Measurements from ENCODE around the gene RYR2.
"Not testable (repeated sequence)": the region's sequence is repeated elsewhere in the genome, so short reads cannot be mapped to it uniquely, and the experiment has no call there.

The RYR2 gene

GRCh38 chr1:237371477-237371876 is 329.5 kb downstream of the RYR2 start:
- not testable (repeated sequence) for DNase-seq

GRCh38 chr1:237383791-237384190 is 341.8 kb downstream of the RYR2 start:
- no peak for DNase-seq

GRCh38 chr1:237384213-237384612 is 342.2 kb downstream of the RYR2 start:
- no peak for DNase-seq

- peak; percentile 1 for DNase-seq
These were observed 344.6 kb downstream of the RYR2 start for GRCh38 chr1:237386362-237387143.

GRCh38 chr1:237387144-237387505 is 345.1 kb downstream of the RYR2 start:
- DNase-seq, result no peak

- DNase-seq, result no peak
These were observed 348.8 kb downstream of the RYR2 start for GRCh38 chr1:237390823-237391222.

- DNase-seq, result no peak
These were observed 351.6 kb downstream of the RYR2 start for GRCh38 chr1:237393632-237394031.

- DNase-seq, result no peak
These were observed 352.3 kb downstream of the RYR2 start for GRCh38 chr1:237394281-237394680.

- no peak for DNase-seq
These were observed 354.4 kb downstream of the RYR2 start for GRCh38 chr1:237396426-237396825.

- no peak for DNase-seq
These were observed 356.8 kb downstream of the RYR2 start for GRCh38 chr1:237398751-237399150.

- no peak for DNase-seq
These were observed 363.9 kb downstream of the RYR2 start for GRCh38 chr1:237405912-237406311.

GRCh38 chr1:237411621-237412020 is 369.6 kb downstream of the RYR2 start:
- no peak for DNase-seq

- DNase-seq, result no peak
These were observed 375.1 kb downstream of the RYR2 start for GRCh38 chr1:237416924-237417655.

GRCh38 chr1:237428809-237429208 is 386.8 kb downstream of the RYR2 start:
- DNase-seq, result no peak

GRCh38 chr1:237429252-237429651 is 387.3 kb downstream of the RYR2 start:
- DNase-seq, result no peak

- DNase-seq, result no peak
These were observed 389.5 kb downstream of the RYR2 start for GRCh38 chr1:237431448-237431847.

GRCh38 chr1:237440346-237440745 is 398.4 kb downstream of the RYR2 start:
- DNase-seq, result no peak

- DNase-seq, result no peak
These were observed 402.3 kb downstream of the RYR2 start for GRCh38 chr1:237444120-237444790.

GRCh38 chr1:237448042-237448441 is 406.1 kb downstream of the RYR2 start:
- DNase-seq, result no peak

GRCh38 chr1:237457573-237457972 is 415.6 kb downstream of the RYR2 start:
- no peak for DNase-seq

- DNase-seq, result no peak
These were observed 425.3 kb downstream of the RYR2 start for GRCh38 chr1:237467320-237467719.

GRCh38 chr1:237470712-237471338 is 428.8 kb downstream of the RYR2 start:
- peak; percentile 2 for DNase-seq

- no peak for DNase-seq
These were observed 429.4 kb downstream of the RYR2 start for GRCh38 chr1:237471377-237471776.
